A549 (cell line): Measurements from ENCODE around the gene TOP3A. TPM values are rescaled to one million over a fixed set of nuclear protein-coding genes. Genes with fewer than 3 reads are reported as not detected.

Source experiments
- ATAC-seq, 2 experiments: fragments of 200-7000 bp in 1 of 2; fragments of >200 bp in 1 of 2; cut with Nextera tagmentation in 1 of 2; cut with Tn5 transposase in 1 of 2; 3 replicates each; pipeline versions ENCODE4 v1.8.0 to v1.9.1; 2018 to 2020; ENCODE audit warnings: mild to moderate bottlenecking in 1 of 2, moderate library complexity in 1 of 2
- CTCF ChIA-PET: fragments of 300-600 bp; sonication (Branson Sonifier 250); formaldehyde crosslinking; extraction: SDS; loops from one replicate; lab custom pipeline; 2021; ENCODE audit warnings: antibody characterized with exemption, inconsistent platforms; lab: Yijun Ruan, JAX
- POLR2A ChIA-PET: fragments of 350-600 bp; formaldehyde crosslinking; extraction: SDS; loops from one replicate; lab custom pipeline; 2021; ENCODE audit warnings: antibody characterized with exemption, inconsistent platforms; lab: Yijun Ruan, JAX
- DNase-seq, 2 experiments: peaks; one replicate each; pipeline versions ENCODE4 v3.0.0 to v3.0.0-alpha.2; 2011 to 2016; ENCODE audit warnings: low read depth in 1 of 2, low spot score in 1 of 2
- FAIRE-seq: peaks from 2 replicates; lab custom pipeline; 2011; peaks lifted over from hg19 to GRCh38; lab: Jason Lieb, UNC
- H3K27ac ChIP-seq, 2 experiments: fragments of >200 bp; sonication (Bioruptor Twin); formaldehyde crosslinking; 3 replicates each; pipeline ENCODE4 v1.5.1; 2016 to 2017
- H3K4me1 ChIP-seq: fragments of >200 bp; sonication (Bioruptor Twin); formaldehyde crosslinking; 3 replicates; pipeline ENCODE4 v1.6.1; 2016
- H3K4me2 ChIP-seq: fragments of >200 bp; sonication (Bioruptor Twin); formaldehyde crosslinking; 3 replicates; pipeline ENCODE4 v1.6.1; 2016
- H3K4me3 ChIP-seq: fragments of >200 bp; sonication (Bioruptor Twin); formaldehyde crosslinking; 3 replicates; pipeline ENCODE4 v1.5.1; 2016
- H3K9me3 ChIP-seq: fragments of >200 bp; sonication (Bioruptor Twin); formaldehyde crosslinking; 3 replicates; pipeline ENCODE4 v1.6.1; 2016
- ATOH8 ChIP-seq: fragments of 250-450 bp; sonication (Bioruptor Pico); IDR thresholded peaks from 2 replicates; pipeline ENCODE4 v1.5.0; 2020; ENCODE audit warnings: low read depth, mild to moderate bottlenecking, moderate library complexity
- BCL3 ChIP-seq: fragments of >200 bp; sonication (Bioruptor Twin); formaldehyde crosslinking; IDR thresholded peaks from 3 replicates; pipeline ENCODE4 v1.6.1; 2016
- CBX8 ChIP-seq: fragments of 200-600 bp; sonication (generic); IDR thresholded peaks from 2 replicates; pipeline ENCODE4 v1.6.1; 2016
- CEBPB ChIP-seq, 2 experiments: fragments of >200 bp in 1 of 2; sonication (Bioruptor Twin) in 1 of 2; formaldehyde crosslinking in 1 of 2; IDR thresholded peaks; 2 replicates each; pipeline ENCODE4 v1.6.1; 2012 to 2016
- CHD2 ChIP-seq: fragments of 150-350 bp; IDR thresholded peaks from 2 replicates; pipeline ENCODE4 v1.6.1; 2014; ENCODE audit warnings: low read length; ENCODE audit not compliant: partially characterized antibody
- CTCF ChIP-seq: fragments of >200 bp; sonication (Bioruptor Twin); formaldehyde crosslinking; IDR thresholded peaks from 3 replicates; pipeline ENCODE4 v1.5.1; 2016
- E2F6 ChIP-seq: IDR thresholded peaks from 2 replicates; pipeline ENCODE4 v1.6.1; 2012; ENCODE audit warnings: low read depth, borderline replicate concordance
- ESRRA ChIP-seq: fragments of 150-350 bp; IDR thresholded peaks from 2 replicates; pipeline ENCODE4 v1.6.1; 2014; ENCODE audit warnings: mild to moderate bottlenecking, low read length, borderline replicate concordance
- FOSL2 ChIP-seq, 2 experiments: fragments of 450-650 bp in 1 of 2; fragments of >200 bp in 1 of 2; sonication (Bioruptor Twin) in 1 of 2; formaldehyde crosslinking; IDR thresholded peaks; 2 replicates each; pipeline versions ENCODE4 v1.5.0 to v1.6.1; 2016 to 2020; ENCODE audit warnings: mild to moderate bottlenecking in 1 of 2, moderate library complexity in 1 of 2
- HEYL ChIP-seq: fragments of 250-450 bp; sonication (Bioruptor Pico); IDR thresholded peaks from 2 replicates; pipeline ENCODE4 v1.8.0; 2021; ENCODE audit warnings: mild to moderate bottlenecking, moderate library complexity
- HOXB13 ChIP-seq: fragments of 250-450 bp; sonication (Bioruptor Pico); IDR thresholded peaks from 2 replicates; pipeline ENCODE4 v1.5.0; 2020; ENCODE audit warnings: low read depth, mild to moderate bottlenecking, moderate library complexity
- HOXB5 ChIP-seq: fragments of 250-450 bp; sonication (Bioruptor Pico); IDR thresholded peaks from 2 replicates; pipeline ENCODE4 v1.5.0; 2020; ENCODE audit warnings: mild to moderate bottlenecking, moderate library complexity
- JUNB ChIP-seq: fragments of >200 bp; sonication (Bioruptor Twin); formaldehyde crosslinking; IDR thresholded peaks from 2 replicates; pipeline ENCODE4 v1.6.1; 2016
- NPAS2 ChIP-seq: fragments of 250-450 bp; sonication (Bioruptor Pico); IDR thresholded peaks from 2 replicates; pipeline ENCODE4 v1.8.0; 2022; ENCODE audit warnings: mild to moderate bottlenecking, moderate library complexity, borderline replicate concordance
- RFX5 ChIP-seq: fragments of 450-650 bp; IDR thresholded peaks from 2 replicates; pipeline ENCODE4 v1.7.1; 2014; ENCODE audit warnings: antibody characterized with exemption, mild to moderate bottlenecking, moderate library complexity
- USF2 ChIP-seq: fragments of 450-650 bp; IDR thresholded peaks from 2 replicates; pipeline ENCODE4 v1.6.1; 2014; ENCODE audit warnings: antibody characterized with exemption
- ZFP36 ChIP-seq: fragments of 450-650 bp; IDR thresholded peaks from 2 replicates; pipeline ENCODE4 v1.6.1; 2014; ENCODE audit warnings: borderline replicate concordance; ENCODE audit not compliant: partially characterized antibody
- WGBS: methylation state at CpG from one replicate; pipeline ENCODE4 v1.1.6; 2017; ENCODE audit errors: missing lambda C conversion rate; 5-methylcytosine and 5-hydroxymethylcytosine counted together
- polyA plus RNA-seq, 4 experiments: library from polyadenylated mRNA; depleted of rRNA in 3 of 4; stranded (reverse); fragments of >200 nt; fragmentation: RNase III in 1 of 4; extraction: RNeasy Plus Mini Kit Qiagen cat#74134 plus additional on column Dnase treatment in 1 of 4; gene quantifications; 2 replicates in 3 of 4; 3 replicates in 1 of 4; pipeline ENCODE4 v1.2.3, GENCODE V29; 2011 to 2017

The TOP3A gene
- polyA plus RNA-seq, 2 of the 4 experiments (the other 2 are of a cell fraction) = 29.0 to 29.3 TPM

- peaks cover 31% of the 10 kb centered on the region for H3K4me1 ChIP-seq
- peak overlapping the region; percentile 94 for H3K4me2 ChIP-seq
Observed at GRCh38 chr17:18257268-18257981, 57.4 kb downstream of the TOP3A start.

GRCh38 chr17:18256776-18257175 is 58.0 kb downstream of the TOP3A start:
- no peak for ATAC-seq
- Histone ChIP-seq H3K4me2 (peak overlapping the region; percentile 94), H3K27ac (peak overlapping the region in 1 of 2 experiments; percentile 97; a peak in 3 of 6 replicates), H3K4me3 (peak overlapping the region; percentile 66; the same call in 2 of the 3 replicates), H3K9me3 (no peaks in the 10 kb centered on the region), H3K4me1 (peaks cover 29% of the 10 kb centered on the region)
- TF ChIP-seq ZFP36 = no peak
- no peak for TF ChIP-seq JUNB
- no peak for TF ChIP-seq CTCF
- TF ChIP-seq HOXB5 = no peak
- no peak for TF ChIP-seq FOSL2 (IDR thresholded peaks at IDR 0.05)
- TF ChIP-seq FOSL2 (CRISPR knock-in tag; IDR thresholded peaks at IDR 0.05) = no peak
- no peak for TF ChIP-seq ESRRA
- ChIA-PET POLR2A (no interaction called here), CTCF (interaction anchor here (1.7 to 2.9 kb wide), 3 partner anchors 9 to 21 kb away, joined by 3 to 34 read pairs (median 5); no protein-coding TSS in a partner anchor)
- no peak for FAIRE-seq
- no peak for DNase-seq
- 83% methylated on average over 1 of the region's 7 CpGs for WGBS

More at GRCh38 chr17:18257268-18257981, 57.4 kb downstream of the TOP3A start:
- WGBS = 30% methylated on average over 18 of the region's 18 CpGs
- ChIA-PET POLR2A (no interaction called here), CTCF (interaction anchor here (1.7 to 2.9 kb wide), 3 partner anchors 9 to 21 kb away, joined by 3 to 34 read pairs (median 5); no protein-coding TSS in a partner anchor)
- Histone ChIP-seq H3K4me3 (peak overlapping the region; percentile 66), H3K27ac (peak overlapping the region; percentile 91 to 97), H3K9me3 (no peaks in the 10 kb centered on the region)
- peak in 1 of 2 experiments; percentile 34; a peak in 4 of 6 replicates for ATAC-seq
- TF ChIP-seq ZFP36 = no peak
- TF ChIP-seq ESRRA = no peak
- no peak for TF ChIP-seq CEBPB (IDR thresholded peaks at IDR 0.05)
- no peak for TF ChIP-seq USF2
- TF ChIP-seq NPAS2 (CRISPR knock-in tag) = no peak
- no peak for TF ChIP-seq CHD2
- no peak for TF ChIP-seq JUNB
- TF ChIP-seq BCL3 = no peak
- TF ChIP-seq, all 56 proteins: peak for 0
- FAIRE-seq (no peak), DNase-seq (peak in 1 of 2 experiments; percentile 63)

GRCh38 chr17:18256351-18256750 is 58.4 kb downstream of the TOP3A start:
- 91% methylated on average over 11 of the region's 11 CpGs for WGBS
- peak overlapping the region in 1 of 2 experiments; percentile 97; a peak in 1 of 6 replicates for H3K27ac ChIP-seq
- TF ChIP-seq RFX5 (no peak), ATOH8 (CRISPR knock-in tag) (no peak), HOXB13 (no peak), HEYL (CRISPR knock-in tag) (no peak), E2F6 (no peak), CBX8 (no peak)
- ChIA-PET POLR2A (no interaction called here), CTCF (interaction anchor here (1.9 to 2.9 kb wide), 2 partner anchors 8 to 20 kb away, joined by 5 to 34 read pairs; no protein-coding TSS in a partner anchor)
- H3K9me3 ChIP-seq = no peaks in the 10 kb centered on the region
- ATAC-seq (no peak), DNase-seq (no peak), FAIRE-seq (no peak)
- peaks cover 25% of the 10 kb centered on the region for H3K4me1 ChIP-seq
- peak overlapping the region; percentile 94; the same call in 2 of the 3 replicates for H3K4me2 ChIP-seq
- H3K4me3 ChIP-seq = no peak overlapping the region
